Hematopoietic multipotent progenitor cell treated with erythropoietin and hydrocortisone succinate and interleukin-3 and kit ligand, for 15 days (in vitro differentiated cells): ENCODE results near the gene SHCBP1L.
"Not testable (repeated sequence)": the region's sequence is repeated elsewhere in the genome, so short reads cannot be mapped to it uniquely, and the experiment has no call there.

Experiments used
- DNase-seq: peaks from one replicate; pipeline ENCODE4 v3.0.0-alpha.2; 2015; ENCODE audit warnings: low spot score

SHCBP1L gene

GRCh38 chr1:182965096-182965495 is 12.1 kb upstream of the SHCBP1L start:
- DNase-seq, result no peak

GRCh38 chr1:182962554-182963115 is 9.7 kb upstream of the SHCBP1L start:
- DNase-seq, result peak; percentile 73

GRCh38 chr1:182960046-182960445 is 7.1 kb upstream of the SHCBP1L start:
- no peak for DNase-seq

GRCh38 chr1:182957902-182958395 is 5.0 kb upstream of the SHCBP1L start:
- DNase-seq, result no peak

- no peak for DNase-seq
Observed at GRCh38 chr1:182956708-182957365, 3.9 kb upstream of the SHCBP1L start.

- DNase-seq, result no peak
Observed at GRCh38 chr1:182955596-182956588, 2.9 kb upstream of the SHCBP1L start.

GRCh38 chr1:182953826-182954225 is 860 bp upstream of the SHCBP1L start:
- no peak for DNase-seq

- not testable (repeated sequence) for DNase-seq
Observed at GRCh38 chr1:182943336-182943735, 9.6 kb downstream of the SHCBP1L start.

GRCh38 chr1:182942145-182942544 is 10.8 kb downstream of the SHCBP1L start:
- not testable (repeated sequence) for DNase-seq

- DNase-seq, result no peak
Observed at GRCh38 chr1:182939413-182939812, 13.6 kb downstream of the SHCBP1L start.

GRCh38 chr1:182935716-182936115 is 17.2 kb downstream of the SHCBP1L start:
- no peak for DNase-seq

GRCh38 chr1:182930985-182931384 is 22.0 kb downstream of the SHCBP1L start:
- no peak for DNase-seq

- DNase-seq, result no peak
Observed at GRCh38 chr1:182927693-182928433, 25.1 kb downstream of the SHCBP1L start.

- no peak for DNase-seq
Observed at GRCh38 chr1:182925661-182926060, 27.3 kb downstream of the SHCBP1L start.

GRCh38 chr1:182917378-182917777 is 35.6 kb downstream of the SHCBP1L start:
- DNase-seq, result no peak

GRCh38 chr1:182913401-182913800 is 39.6 kb downstream of the SHCBP1L start:
- DNase-seq, result no peak

- DNase-seq, result no peak
Observed at GRCh38 chr1:182910143-182910542, 42.8 kb downstream of the SHCBP1L start.

- no peak for DNase-seq
Observed at GRCh38 chr1:182909578-182909977, 43.4 kb downstream of the SHCBP1L start.

- no peak for DNase-seq
Observed at GRCh38 chr1:182905321-182905720, 47.6 kb downstream of the SHCBP1L start.

GRCh38 chr1:182901946-182902345 is 51.0 kb downstream of the SHCBP1L start:
- not testable (repeated sequence) for DNase-seq

- no peak for DNase-seq
Observed at GRCh38 chr1:182897696-182898095, 55.3 kb downstream of the SHCBP1L start.
